ENCODE data around the gene SESTD1.
"Not testable (repeated sequence)": the region's sequence is repeated elsewhere in the genome, so short reads cannot be mapped to it uniquely, and the experiment has no call there.

GRCh38 chr2:179208277-179208676 is 56.4 kb downstream of the SESTD1 start:
- TF ChIP-seq CTCF, POLR2A (IDR thresholded peaks at IDR 0.05): not testable (repeated sequence)
